ENCODE results near the gene SMYD3.

SMYD3 gene

GRCh38 chr1:245701631-245702030 is 805.4 kb downstream of the SMYD3 start:
- DNase-seq: no peak
- H3K36me3 ChIP-seq (replicated peaks): no peaks in the 10 kb centered on the region
- in situ Hi-C loops (cut with HindIII; ENCODE audit: low pct_ligation_motif_present, low sequenced_read_pairs): no loop called here
- H3K4me3 ChIP-seq (ENCODE audit: low read depth, low read length): no peak overlapping the region
- no peak for TF ChIP-seq CTCF (IDR thresholded peaks at IDR 0.05; ENCODE audit: low read depth, low read length, missing control alignments)
- H3K27me3 ChIP-seq (replicated peaks): no peaks in the 10 kb centered on the region
- no peak overlapping the region for H3K27ac ChIP-seq

GRCh38 chr1:245700631-245701030 is 806.4 kb downstream of the SMYD3 start:
- no peaks in the 10 kb centered on the region for H3K36me3 ChIP-seq (replicated peaks)
- in situ Hi-C loops (cut with HindIII; ENCODE audit: low pct_ligation_motif_present, low sequenced_read_pairs): no loop called here
- no peaks in the 10 kb centered on the region for H3K27me3 ChIP-seq (replicated peaks)
- no peak overlapping the region for H3K27ac ChIP-seq
- no peak overlapping the region for H3K4me3 ChIP-seq (ENCODE audit: low read depth, low read length)
- DNase-seq: no peak
- no peak for TF ChIP-seq CTCF (IDR thresholded peaks at IDR 0.05; ENCODE audit: low read depth, low read length, missing control alignments)
